SK-N-SH (cell line): ENCODE results near the gene SLC2A14. TPM values are rescaled to one million over a fixed set of nuclear protein-coding genes. Genes with fewer than 3 reads are reported as not detected.

Experiments used
- CTCF ChIA-PET: fragments of 300-600, 350-600 bp; formaldehyde crosslinking; extraction: SDS; loops from one replicate; lab custom pipeline; 2021; lab: Yijun Ruan, JAX
- POLR2A ChIA-PET: fragments of 350-600 bp; sonication (Branson Sonifier 250); formaldehyde crosslinking; extraction: SDS; loops from one replicate; lab custom pipeline; 2020; ENCODE audit warnings: antibody characterized with exemption, inconsistent platforms; lab: Yijun Ruan, JAX
- DNase-seq: peaks from one replicate; pipeline ENCODE4 v3.0.0; 2012
- H2AFZ ChIP-seq: fragments of 200-600 bp; sonication (generic); 2 replicates; pipeline ENCODE4 v1.8.1; 2016; ENCODE audit warnings: antibody characterized with exemption, mild to moderate bottlenecking, low read depth
- H3F3A ChIP-seq: fragments of 200-600 bp; sonication (generic); replicated peaks from 2 replicates; pipeline ENCODE3; 2016; ENCODE audit warnings: antibody characterized with exemption, mild to moderate bottlenecking; ENCODE audit not compliant: insufficient read depth
- H3K27ac ChIP-seq, 2 experiments: fragments of 200-500 bp in 1 of 2; fragments of 200-600 bp in 1 of 2; sonication (Bioruptor generic) in 1 of 2; sonication (generic), shearing (Covaris generic) in 1 of 2; 2 replicates each; pipeline versions ENCODE4 v1.5.1 to v1.6.1; 2014 to 2016; ENCODE audit warnings: low read depth in 2 of 2, inconsistent platforms in 1 of 2, low read length in 1 of 2, mild to moderate bottlenecking in 1 of 2, mixed read lengths in 1 of 2
- H3K27me3 ChIP-seq: fragments of 200-600 bp; sonication (generic), shearing (Covaris generic); 2 replicates; pipeline ENCODE4 v1.6.1; 2016; ENCODE audit warnings: mixed run types; ENCODE audit not compliant: insufficient read depth
- H3K36me3 ChIP-seq, 2 experiments: fragments of 200-500 bp in 1 of 2; fragments of 200-600 bp in 1 of 2; sonication (Bioruptor generic) in 1 of 2; sonication (generic) in 1 of 2; replicated peaks in 1 of 2; 2 replicates each; pipeline versions ENCODE3 to v1.5.1; 2014 to 2016; ENCODE audit warnings: low read length in 1 of 2, mild to moderate bottlenecking in 1 of 2; ENCODE audit not compliant: insufficient read depth in 2 of 2, control insufficient read depth in 1 of 2
- H3K4me1 ChIP-seq, 2 experiments: fragments of 200-500 bp in 1 of 2; fragments of 200-600 bp in 1 of 2; sonication (Bioruptor generic) in 1 of 2; sonication (generic), shearing (Covaris generic) in 1 of 2; 2 replicates each; pipeline versions ENCODE4 v1.5.1 to v1.6.1; 2014 to 2016; ENCODE audit warnings: low read depth in 1 of 2, low read length in 1 of 2, mixed run types in 1 of 2; ENCODE audit not compliant: insufficient read depth in 2 of 2, control insufficient read depth in 1 of 2
- H3K4me2 ChIP-seq: fragments of 200-600 bp; sonication (generic), shearing (Covaris generic); 2 replicates; pipeline ENCODE4 v1.6.1; 2017; ENCODE audit warnings: mixed run types
- H3K4me3 ChIP-seq, 2 experiments: fragments of 200-500 bp in 1 of 2; fragments of 200-600 bp in 1 of 2; sonication (Bioruptor generic) in 1 of 2; sonication (generic), shearing (Covaris generic) in 1 of 2; 2 replicates each; pipeline versions ENCODE4 v1.5.1 to v1.8.1; 2014 to 2016; ENCODE audit warnings: low read depth in 2 of 2, inconsistent platforms in 1 of 2, low read length in 1 of 2, mild to moderate bottlenecking in 1 of 2, mixed read lengths in 1 of 2, moderate library complexity in 1 of 2
- H3K79me2 ChIP-seq: fragments of 200-600 bp; sonication (generic); 2 replicates; pipeline ENCODE4 v1.8.1; 2017; ENCODE audit warnings: mild to moderate bottlenecking; ENCODE audit not compliant: insufficient read depth
- H3K9ac ChIP-seq: fragments of 200-600 bp; sonication (generic); 2 replicates; pipeline ENCODE4 v1.6.1; 2017; ENCODE audit warnings: mixed run types
- H3K9me2 ChIP-seq: fragments of 200-600 bp; sonication (generic); 2 replicates; pipeline ENCODE4 v1.6.1; 2017; ENCODE audit warnings: mixed run types
- H3K9me3 ChIP-seq: fragments of 200-600 bp; sonication (generic); 2 replicates; pipeline ENCODE4 v1.6.1; 2017; ENCODE audit warnings: mixed run types, mild to moderate bottlenecking, moderate library complexity
- H4K20me1 ChIP-seq: fragments of 200-600 bp; sonication (generic); 2 replicates; pipeline ENCODE4 v1.6.1; 2017; ENCODE audit warnings: mild to moderate bottlenecking, mixed run types; ENCODE audit not compliant: insufficient read depth
- ELF1 ChIP-seq: IDR thresholded peaks from 2 replicates; pipeline ENCODE4 v1.4.0; 2012
- EP300 ChIP-seq, 2 experiments: IDR thresholded peaks; 2 replicates each; pipeline versions ENCODE4 v1.4.0 to v1.6.1; 2012; ENCODE audit warnings: borderline replicate concordance in 1 of 2, low read depth in 1 of 2, low read length in 1 of 2
- FOSL2 ChIP-seq: IDR thresholded peaks from 2 replicates; pipeline ENCODE4 v1.4.0; 2012; ENCODE audit warnings: low read depth, mild to moderate bottlenecking, moderate library complexity, borderline replicate concordance
- FOXJ3 ChIP-seq: sonication (generic); formaldehyde crosslinking; IDR thresholded peaks from 2 replicates; pipeline ENCODE4 v1.5.1; 2020; ENCODE audit warnings: mild to moderate bottlenecking, missing genetic modification reagents
- FOXM1 ChIP-seq: IDR thresholded peaks from 2 replicates; pipeline ENCODE4 v1.4.0; 2012; ENCODE audit warnings: low read depth, mild to moderate bottlenecking
- IRF3 ChIP-seq: fragments of 150-350 bp; IDR thresholded peaks from 2 replicates; pipeline ENCODE4 v1.6.1; 2016; ENCODE audit warnings: mild to moderate bottlenecking, low read depth, low read length
- MEF2A ChIP-seq: IDR thresholded peaks from 2 replicates; pipeline ENCODE4 v1.4.0; 2012; ENCODE audit warnings: low read depth, borderline replicate concordance
- NFIC ChIP-seq: IDR thresholded peaks from 2 replicates; pipeline ENCODE4 v1.4.0; 2012; ENCODE audit warnings: borderline replicate concordance
- PBX3 ChIP-seq: IDR thresholded peaks from 2 replicates; pipeline ENCODE4; 2012
- POLR2AphosphoS5 ChIP-seq: IDR thresholded peaks from 2 replicates; pipeline ENCODE4 v1.6.1; 2012; ENCODE audit warnings: low read depth, low read length
- RAD21 ChIP-seq: IDR thresholded peaks from 2 replicates; pipeline ENCODE4 v1.6.1; 2012; ENCODE audit warnings: mild to moderate bottlenecking, low read length
- RCOR1 ChIP-seq: fragments of 150-350 bp; IDR thresholded peaks from 2 replicates; pipeline ENCODE4 v1.6.1; 2017; ENCODE audit warnings: antibody characterized with exemption, low read length
- REST ChIP-seq: IDR thresholded peaks from 2 replicates; pipeline ENCODE4 v1.6.1; 2012; ENCODE audit warnings: mild to moderate bottlenecking, low read depth, low read length, moderate library complexity
- RFX5 ChIP-seq: IDR thresholded peaks from 2 replicates; pipeline ENCODE4 v1.6.1; 2012; ENCODE audit warnings: mild to moderate bottlenecking, improper control_type of control experiment, low read length
- RXRA ChIP-seq: IDR thresholded peaks from 2 replicates; pipeline ENCODE4 v1.4.0; 2012; ENCODE audit warnings: low read depth, mild to moderate bottlenecking, borderline replicate concordance
- SIN3A ChIP-seq: IDR thresholded peaks from 2 replicates; pipeline ENCODE4 v1.6.1; 2012; ENCODE audit warnings: low read depth, mild to moderate bottlenecking, low read length, moderate library complexity, borderline replicate concordance
- TCF12 ChIP-seq: IDR thresholded peaks from 2 replicates; pipeline ENCODE4 v1.4.0; 2012
- TEAD4 ChIP-seq: IDR thresholded peaks from 2 replicates; pipeline ENCODE4 v1.4.0; 2012; ENCODE audit warnings: mild to moderate bottlenecking, borderline replicate concordance; ENCODE audit not compliant: insufficient read depth
- USF1 ChIP-seq: IDR thresholded peaks from 2 replicates; pipeline ENCODE4 v1.4.0; 2012; ENCODE audit warnings: low read depth, borderline replicate concordance
- USF2 ChIP-seq: fragments of 150-350 bp; IDR thresholded peaks from 2 replicates; pipeline ENCODE4 v1.6.1; 2017; ENCODE audit warnings: antibody characterized with exemption, low read length, low read depth, borderline replicate concordance
- YY1 ChIP-seq: IDR thresholded peaks from 2 replicates; pipeline ENCODE4 v1.4.0; 2012; ENCODE audit warnings: low read depth, mild to moderate bottlenecking
- WGBS: methylation state at CpG from one replicate; pipeline ENCODE4 v1.1.6; 2017; ENCODE audit warnings: low lambda C conversion rate; 5-methylcytosine and 5-hydroxymethylcytosine counted together
- polyA plus RNA-seq, 3 experiments: library from polyadenylated mRNA; depleted of rRNA; stranded (reverse); fragments of >200 nt; gene quantifications; 2 replicates each; pipeline ENCODE4 v1.2.3, GENCODE V29; 2012

SLC2A14 gene
- polyA plus RNA-seq, 1 of the 3 experiments (the other 2 are of a cell fraction): 0.39 TPM

GRCh38 chr12:7868391-7868790 is 4.3 kb downstream of the SLC2A14 start:
- DNase-seq: no peak
- no peaks in the 10 kb centered on the region for H3K4me1 ChIP-seq
- peaks cover 10% of the 10 kb centered on the region for H3F3A ChIP-seq
- WGBS: 19% methylated on average over 4 of the region's 4 CpGs
- 0 out of 2 replicates have a peak overlapping the region, but pooled peaks have one; percentile 10 for H3K4me2 ChIP-seq
- peaks cover 14% of the 10 kb centered on the region; the same call in 1 of the 2 replicates for H3K27me3 ChIP-seq
- TF ChIP-seq TCF12 (no peak), FOSL2 (peak; percentile 19; the same call in 1 of the 2 replicates)
- H3K79me2 ChIP-seq: no peaks in the 10 kb centered on the region
- H3K4me3 ChIP-seq: no peak overlapping the region
- H3K9me3 ChIP-seq: no peaks in the 10 kb centered on the region
- no peaks in the 10 kb centered on the region for H3K36me3 ChIP-seq
- no peak overlapping the region for H3K9ac ChIP-seq
- CTCF ChIA-PET: no interaction called here
- POLR2A ChIA-PET: no interaction called here
- no peaks in the 10 kb centered on the region for H3K9me2 ChIP-seq
- H3K27ac ChIP-seq: peak overlapping the region in 1 of 2 experiments; percentile 15; a peak in 2 of 4 replicates
- no peaks in the 10 kb centered on the region for H4K20me1 ChIP-seq
- no peak overlapping the region for H2AFZ ChIP-seq

GRCh38 chr12:7864601-7865150 is 8.0 kb downstream of the SLC2A14 start:
- Histone ChIP-seq H3K27me3 (no peaks in the 10 kb centered on the region), H4K20me1 (no peaks in the 10 kb centered on the region), H2AFZ (no peak overlapping the region), H3K9ac (no peak overlapping the region), H3K9me3 (no peaks in the 10 kb centered on the region), H3K36me3 (no peaks in the 10 kb centered on the region), H3K9me2 (no peaks in the 10 kb centered on the region), H3F3A (peaks cover 23% of the 10 kb centered on the region), H3K4me3 (no peak overlapping the region), H3K4me2 (no peak overlapping the region), H3K4me1 (peaks cover 0 to 5% of the 10 kb centered on the region in 2 experiments; a peak in 1 of 4 replicates), H3K27ac (no peak overlapping the region), H3K79me2 (no peaks in the 10 kb centered on the region)
- ChIA-PET POLR2A (no interaction called here), CTCF (interaction anchor here (0.6 to 1.3 kb wide), 2 partner anchors 56 to 130 kb away, joined by 3 to 4 read pairs; no protein-coding TSS in a partner anchor)
- DNase-seq: no peak
- WGBS: 79% methylated on average over 12 of the region's 12 CpGs
- TF ChIP-seq RAD21: no peak
- no peak for TF ChIP-seq NFIC
- TF ChIP-seq RCOR1: no peak
- TF ChIP-seq PBX3: no peak
- no peak for TF ChIP-seq MEF2A
- TF ChIP-seq YY1: no peak
- no peak for TF ChIP-seq FOXM1
- no peak for TF ChIP-seq RXRA
- no peak for TF ChIP-seq USF2
- no peak for TF ChIP-seq RFX5
- TF ChIP-seq ELF1: no peak
- TF ChIP-seq POLR2AphosphoS5: no peak
- no peak for TF ChIP-seq FOSL2
- no peak for TF ChIP-seq IRF3
- no peak for TF ChIP-seq FOXJ3
- TF ChIP-seq TEAD4: no peak
- TF ChIP-seq REST: no peak
- no peak for TF ChIP-seq USF1
- TF ChIP-seq EP300 (IDR thresholded peaks at IDR 0.05; ENCODE audit: borderline replicate concordance in 1 of 2, low read depth in 1 of 2, low read length in 1 of 2): no peak
- no peak for TF ChIP-seq SIN3A
